HepG2 (cell line): ENCODE data around the gene NPDC1. TPM values are rescaled to one million over a fixed set of nuclear protein-coding genes. Genes with fewer than 3 reads are reported as not detected.

Source experiments
- ATF2 ChIP-seq: sonication (generic); formaldehyde crosslinking; IDR thresholded peaks from 2 replicates; pipeline ENCODE4 v1.4.0; 2020; ENCODE audit warnings: missing genetic modification reagents
- ATF3 ChIP-seq: sonication (generic); formaldehyde crosslinking; IDR thresholded peaks from 2 replicates; pipeline ENCODE4 v1.4.0; 2020; ENCODE audit warnings: missing genetic modification reagents
- CENPT ChIP-seq: sonication (generic); formaldehyde crosslinking; IDR thresholded peaks from 2 replicates; pipeline ENCODE4 v1.8.0; 2022; ENCODE audit warnings: low read depth, mild to moderate bottlenecking, moderate library complexity, missing genetic modification reagents
- E2F2 ChIP-seq: sonication (generic); formaldehyde crosslinking; IDR thresholded peaks from 2 replicates; pipeline ENCODE4 v1.4.0; 2020; ENCODE audit warnings: missing genetic modification reagents, borderline replicate concordance
- FOXO1 ChIP-seq: sonication (generic); formaldehyde crosslinking; IDR thresholded peaks from 2 replicates; pipeline ENCODE4 v1.4.0; 2020; ENCODE audit warnings: missing genetic modification reagents
- GLI4 ChIP-seq: sonication (generic); formaldehyde crosslinking; IDR thresholded peaks from 2 replicates; pipeline ENCODE4 v1.5.1; 2020; ENCODE audit warnings: missing genetic modification reagents, mild to moderate bottlenecking, moderate library complexity, borderline replicate concordance
- KLF12 ChIP-seq: sonication (generic); formaldehyde crosslinking; IDR thresholded peaks from 2 replicates; pipeline ENCODE4 v1.4.0; 2020; ENCODE audit warnings: missing genetic modification reagents, borderline replicate concordance
- NFE2L1 ChIP-seq: sonication (generic); formaldehyde crosslinking; IDR thresholded peaks from 2 replicates; pipeline ENCODE4 v1.4.0; 2020; ENCODE audit warnings: missing genetic modification reagents, mild to moderate bottlenecking, borderline replicate concordance
- SIN3A ChIP-seq: IDR thresholded peaks from 2 replicates; pipeline ENCODE4 v1.6.1; 2011; ENCODE audit warnings: low read depth, mild to moderate bottlenecking, control low read depth, low read length, borderline replicate concordance
- TAF1 ChIP-seq: sonication (generic); formaldehyde crosslinking; IDR thresholded peaks from 2 replicates; pipeline ENCODE4 v1.4.0; 2020; ENCODE audit warnings: missing genetic modification reagents
- UBTF ChIP-seq: sonication (generic); formaldehyde crosslinking; IDR thresholded peaks from 2 replicates; pipeline ENCODE4 v1.4.0; 2020; ENCODE audit warnings: mild to moderate bottlenecking, missing genetic modification reagents
- ZFP91 ChIP-seq: sonication (generic); formaldehyde crosslinking; IDR thresholded peaks from 2 replicates; pipeline ENCODE4 v1.9.0; 2022; ENCODE audit warnings: missing genetic modification reagents, mild to moderate bottlenecking, borderline replicate concordance
- ZMAT3 ChIP-seq: sonication (generic); formaldehyde crosslinking; conservative IDR thresholded peaks from 2 replicates; pipeline ENCODE4 v1.7.0; 2021; ENCODE audit warnings: missing genetic modification reagents
- ZNF678 ChIP-seq: sonication (generic); formaldehyde crosslinking; IDR thresholded peaks from 2 replicates; pipeline ENCODE4 v1.4.0; 2020; ENCODE audit warnings: mild to moderate bottlenecking, missing genetic modification reagents
- ZNF704 ChIP-seq: sonication (generic); formaldehyde crosslinking; IDR thresholded peaks from 2 replicates; pipeline ENCODE4 v1.8.1; 2023; ENCODE audit warnings: mild to moderate bottlenecking, inconsistent platforms, moderate library complexity, missing genetic modification reagents, borderline replicate concordance
- ZNF749 ChIP-seq: sonication (generic); formaldehyde crosslinking; IDR thresholded peaks from 2 replicates; pipeline ENCODE4 v1.8.0; 2022; ENCODE audit warnings: mild to moderate bottlenecking, missing genetic modification reagents, moderate library complexity, borderline replicate concordance
- ZNF766 ChIP-seq: sonication (generic); formaldehyde crosslinking; IDR thresholded peaks from 2 replicates; pipeline ENCODE4 v1.5.0; 2020; ENCODE audit warnings: missing genetic modification reagents, borderline replicate concordance
- ZNF784 ChIP-seq: sonication (generic); formaldehyde crosslinking; IDR thresholded peaks from 2 replicates; pipeline ENCODE4 v1.5.1; 2020; ENCODE audit warnings: missing genetic modification reagents, mild to moderate bottlenecking, borderline replicate concordance
- polyA plus RNA-seq, 8 experiments: library from polyadenylated mRNA; depleted of rRNA in 3 of 8; stranded (reverse) in 7 of 8; unstranded in 1 of 8; fragments of >200 nt; fragmentation: Illumina TruSeq in 4 of 8; extraction: Trizol in 4 of 8; gene quantifications; 2 replicates each; pipeline versions ENCODE4 v1.2.1 to v1.2.3, GENCODE V29; 2011 to 2016; ENCODE audit warnings: low read depth in 4 of 8, missing spikeins in 1 of 8, mixed read lengths in 1 of 8; ENCODE audit not compliant: insufficient read depth in 1 of 8
- total RNA-seq, 5 experiments: library from RNA; depleted of rRNA; stranded (reverse); fragments of >200 nt; fragmentation: Illumina TruSeq; extraction: Trizol; gene quantifications; 2 replicates each; pipeline ENCODE4 v1.2.3, GENCODE V29; 2016; ENCODE audit warnings: low read depth in 1 of 5

NPDC1 gene
- total and polyA plus RNA-seq, 2 of the 13 experiments (the other 11 are each of a cell fraction or from before 2014, with no cell fraction given) = 0.84 to 5.4 TPM

GRCh38 chr9:137046088-137046787 lies at the start of gene NPDC1 (continued):
- TF ChIP-seq GLI4 = 0 out of 2 replicates have a peak, but pooled peaks have one; percentile 63
- TF ChIP-seq CENPT (CRISPR knock-in tag) = no peak
- peak; percentile 21; the same call in 1 of the 2 replicates for TF ChIP-seq ZNF784
- peak; percentile 47 for TF ChIP-seq UBTF
- no peak for TF ChIP-seq KLF12 (CRISPR knock-in tag)
- no peak for TF ChIP-seq ZNF749 (CRISPR knock-in tag)
- no peak for TF ChIP-seq NFE2L1 (CRISPR knock-in tag)
- TF ChIP-seq FOXO1 = 0 out of 2 replicates have a peak, but pooled peaks have one; percentile 57
- TF ChIP-seq E2F2 (CRISPR knock-in tag) = no peak
- TF ChIP-seq ZNF766 (CRISPR knock-in tag) = peak; percentile 51; the same call in 1 of the 2 replicates
- TF ChIP-seq ZMAT3 (CRISPR knock-in tag) = 0 out of 2 replicates have a peak, but pooled peaks have one; percentile 55
- TF ChIP-seq TAF1 (CRISPR knock-in tag) = 0 out of 2 replicates have a peak, but pooled peaks have one; percentile 17
- TF ChIP-seq ZFP91 (CRISPR knock-in tag) = peak; percentile 82
- TF ChIP-seq ZNF704 (CRISPR knock-in tag) = peak; percentile 62
- TF ChIP-seq ZNF678 (CRISPR knock-in tag) = 0 out of 2 replicates have a peak, but pooled peaks have one; percentile 24
- TF ChIP-seq ATF3 = peak; percentile 49; the same call in 1 of the 2 replicates
- 0 out of 2 replicates have a peak, but pooled peaks have one; percentile 40 for TF ChIP-seq ATF2
- peak; percentile 94; the same call in 1 of the 2 replicates for TF ChIP-seq SIN3A
